HepG2 (cell line): ENCODE measurements around the gene GCHFR. TPM values are rescaled to one million over a fixed set of nuclear protein-coding genes. Genes with fewer than 3 reads are reported as not detected.
A peak's percentile ranks its signal among the peaks of the same experiment; 100 is the strongest.

Source experiments
- ARNT2 ChIP-seq: sonication (generic); formaldehyde crosslinking; IDR thresholded peaks from 2 replicates; pipeline ENCODE4 v1.8.0; 2022; ENCODE audit warnings: mild to moderate bottlenecking, low read depth, missing genetic modification reagents, moderate library complexity
- BRF2 ChIP-seq: sonication (generic); formaldehyde crosslinking; IDR thresholded peaks from 2 replicates; pipeline ENCODE4 v1.8.1; 2022; ENCODE audit warnings: mild to moderate bottlenecking, missing genetic modification reagents
- CEBPG ChIP-seq: IDR thresholded peaks from 2 replicates; pipeline ENCODE4 v1.6.1; 2016
- HMG20B ChIP-seq: conservative IDR thresholded peaks from 2 replicates; pipeline ENCODE4 v1.6.1; 2016; ENCODE audit warnings: missing genetic modification reagents, missing compliant biosample characterization
- KAT2B ChIP-seq: fragments of 150-350 bp; IDR thresholded peaks from 2 replicates; pipeline ENCODE4 v1.6.1; 2014; ENCODE audit warnings: low read depth, low read length, borderline replicate concordance
- MED8 ChIP-seq: sonication (generic); formaldehyde crosslinking; IDR thresholded peaks from 2 replicates; pipeline ENCODE4 v1.8.1; 2023; ENCODE audit warnings: mild to moderate bottlenecking, missing genetic modification reagents; ENCODE audit not compliant: insufficient replicate concordance
- NFE2L1 ChIP-seq: sonication (generic); formaldehyde crosslinking; IDR thresholded peaks from 2 replicates; pipeline ENCODE4 v1.4.0; 2020; ENCODE audit warnings: missing genetic modification reagents, mild to moderate bottlenecking, borderline replicate concordance
- TFDP2 ChIP-seq: sonication (generic); formaldehyde crosslinking; IDR thresholded peaks from 2 replicates; pipeline ENCODE4 v1.4.0; 2020; ENCODE audit warnings: missing genetic modification reagents
- YEATS4 ChIP-seq: sonication (generic); formaldehyde crosslinking; IDR thresholded peaks from 2 replicates; pipeline ENCODE4 v1.4.0; 2020; ENCODE audit warnings: missing genetic modification reagents, borderline replicate concordance
- ZNF558 ChIP-seq: sonication (generic); formaldehyde crosslinking; IDR thresholded peaks from 2 replicates; pipeline ENCODE4 v1.9.0; 2022; ENCODE audit warnings: mild to moderate bottlenecking, missing genetic modification reagents, borderline replicate concordance
- ZNF75D ChIP-seq: sonication (generic); formaldehyde crosslinking; IDR thresholded peaks from 2 replicates; pipeline ENCODE4 v1.8.1; 2023; ENCODE audit warnings: missing genetic modification reagents, mild to moderate bottlenecking, borderline replicate concordance
- ZSCAN29 ChIP-seq: sonication (generic); formaldehyde crosslinking; conservative IDR thresholded peaks from 2 replicates; pipeline ENCODE4 v1.4.0; 2020; ENCODE audit warnings: mild to moderate bottlenecking, missing genetic modification reagents
- polyA plus RNA-seq, 8 experiments: library from polyadenylated mRNA; depleted of rRNA in 3 of 8; stranded (reverse) in 7 of 8; unstranded in 1 of 8; fragments of >200 nt; fragmentation: Illumina TruSeq in 4 of 8; extraction: Trizol in 4 of 8; gene quantifications; 2 replicates each; pipeline versions ENCODE4 v1.2.1 to v1.2.3, GENCODE V29; 2011 to 2016; ENCODE audit warnings: low read depth in 4 of 8, missing spikeins in 1 of 8, mixed read lengths in 1 of 8; ENCODE audit not compliant: insufficient read depth in 1 of 8
- total RNA-seq, 5 experiments: library from RNA; depleted of rRNA; stranded (reverse); fragments of >200 nt; fragmentation: Illumina TruSeq; extraction: Trizol; gene quantifications; 2 replicates each; pipeline ENCODE4 v1.2.3, GENCODE V29; 2016; ENCODE audit warnings: low read depth in 1 of 5

The GCHFR gene
- total and polyA plus RNA-seq, 2 of the 13 experiments (the other 11 are each of a cell fraction or from before 2014, with no cell fraction given), result 51.5 to 92.4 TPM

GRCh38 chr15:40763801-40764628 is at the start of gene GCHFR (continued):
- TF ChIP-seq KAT2B, result no peak
- no peak; the same call in 1 of the 2 replicates for TF ChIP-seq CEBPG (CRISPR knock-in tag)
- TF ChIP-seq HMG20B, result no peak; the same call in 1 of the 2 replicates
- TF ChIP-seq ZSCAN29 (CRISPR knock-in tag), result no peak
- TF ChIP-seq YEATS4 (CRISPR knock-in tag), result no peak; the same call in 1 of the 2 replicates
- peak; percentile 19; the same call in 1 of the 2 replicates for TF ChIP-seq BRF2 (CRISPR knock-in tag)
- TF ChIP-seq ZNF558 (CRISPR knock-in tag), result peak; percentile 52; the same call in 1 of the 2 replicates
- TF ChIP-seq ARNT2 (CRISPR knock-in tag), result no peak
- 0 out of 2 replicates have a peak, but pooled peaks have one; percentile 49 for TF ChIP-seq ZNF75D (CRISPR knock-in tag)
- TF ChIP-seq MED8 (CRISPR knock-in tag), result no peak
- TF ChIP-seq NFE2L1 (CRISPR knock-in tag), result no peak; the same call in 1 of the 2 replicates
- no peak; the same call in 1 of the 2 replicates for TF ChIP-seq TFDP2 (CRISPR knock-in tag)
- TF ChIP-seq, all 625 proteins: peak for 309
